GM18870 (cell line): ENCODE results near the gene OGFR.

Experiments used
- ATAC-seq: cut with Tn5 transposase; IDR thresholded peaks from one replicate; pipeline ENCODE4 v1.9.1; 2021; ENCODE audit warnings: moderate library complexity; ENCODE audit not compliant: unreplicated experiment

Gene OGFR

GRCh38 chr20:62799459-62799858 is 5.2 kb upstream of the OGFR start:
- no peak for ATAC-seq

GRCh38 chr20:62799873-62800272 is 4.8 kb upstream of the OGFR start:
- no peak for ATAC-seq

- no peak for ATAC-seq
These were observed 4.0 kb upstream of the OGFR start for GRCh38 chr20:62800314-62801259.

- no peak for ATAC-seq
These were observed 3.2 kb upstream of the OGFR start for GRCh38 chr20:62801284-62802010.

- no peak for ATAC-seq
These were observed 2.5 kb upstream of the OGFR start for GRCh38 chr20:62802026-62802712.

- no peak for ATAC-seq
These were observed 511 bp upstream of the OGFR start for GRCh38 chr20:62804021-62804626.

GRCh38 chr20:62805155-62805710 is 598 bp downstream of the OGFR start:
- no peak for ATAC-seq

GRCh38 chr20:62805711-62806382 is 1.2 kb downstream of the OGFR start:
- no peak for ATAC-seq

GRCh38 chr20:62806383-62807050 is 1.9 kb downstream of the OGFR start:
- ATAC-seq, result no peak

GRCh38 chr20:62807444-62808210 is 3.0 kb downstream of the OGFR start:
- no peak for ATAC-seq

GRCh38 chr20:62808211-62808865 is 3.7 kb downstream of the OGFR start:
- ATAC-seq, result no peak

GRCh38 chr20:62809530-62810428 is 5.1 kb downstream of the OGFR start:
- ATAC-seq, result no peak

- no peak for ATAC-seq
These were observed 6.7 kb downstream of the OGFR start for GRCh38 chr20:62811320-62811719.

- no peak for ATAC-seq
These were observed 7.1 kb downstream of the OGFR start for GRCh38 chr20:62811720-62812119.

- no peak for ATAC-seq
These were observed 7.7 kb downstream of the OGFR start for GRCh38 chr20:62812181-62812906.

GRCh38 chr20:62812907-62813200 is 8.2 kb downstream of the OGFR start:
- ATAC-seq, result no peak

GRCh38 chr20:62813588-62813987 is 9.0 kb downstream of the OGFR start:
- no peak for ATAC-seq
